ENCODE measurements around the gene CCDC102A.
"Not testable (repeated sequence)": the region's sequence is repeated elsewhere in the genome, so short reads cannot be mapped to it uniquely, and the experiment has no call there.

The CCDC102A gene

GRCh38 chr16:57502048-57502775, 34.2 kb downstream of the CCDC102A start:
- no peak for DNase-seq (ENCODE audit: low spot score)

- no peak for DNase-seq (ENCODE audit: low spot score)
Observed at GRCh38 chr16:57501492-57501891, 34.9 kb downstream of the CCDC102A start.

- DNase-seq (ENCODE audit: low spot score), result no peak
Observed at GRCh38 chr16:57500578-57501111, 35.7 kb downstream of the CCDC102A start.

GRCh38 chr16:57499941-57500340, 36.4 kb downstream of the CCDC102A start:
- not testable (repeated sequence) for DNase-seq (ENCODE audit: low spot score)

GRCh38 chr16:57498031-57498430, 38.3 kb downstream of the CCDC102A start:
- DNase-seq (ENCODE audit: low spot score), result no peak

GRCh38 chr16:57497121-57497520, 39.2 kb downstream of the CCDC102A start:
- DNase-seq (ENCODE audit: low spot score), result no peak

GRCh38 chr16:57493767-57494166, 42.6 kb downstream of the CCDC102A start:
- DNase-seq (ENCODE audit: low spot score), result no peak

GRCh38 chr16:57489229-57489628, 47.1 kb downstream of the CCDC102A start:
- DNase-seq (ENCODE audit: low spot score), result no peak

- no peak for DNase-seq (ENCODE audit: low spot score)
Observed at GRCh38 chr16:57486858-57487834, 49.2 kb downstream of the CCDC102A start.

- DNase-seq (ENCODE audit: low spot score), result peak; percentile 99
Observed at GRCh38 chr16:57485916-57486857, 50.2 kb downstream of the CCDC102A start, which contains the start of gene DOK4. TSS of gene DOK4 (minus strand) at chr16:57486493. CDS start at chr16:57479507, 6,986 bp downstream.

- DNase-seq (ENCODE audit: low spot score), result peak; percentile 57
Observed at GRCh38 chr16:57485091-57485915, 51.1 kb downstream of the CCDC102A start.

- DNase-seq (ENCODE audit: low spot score), result no peak
Observed at GRCh38 chr16:57484515-57485005, 51.8 kb downstream of the CCDC102A start.

- no peak for DNase-seq (ENCODE audit: low spot score)
Observed at GRCh38 chr16:57483725-57484514, 52.5 kb downstream of the CCDC102A start.

- no peak for DNase-seq (ENCODE audit: low spot score)
Observed at GRCh38 chr16:57482845-57483545, 53.4 kb downstream of the CCDC102A start.

- DNase-seq (ENCODE audit: low spot score), result no peak
Observed at GRCh38 chr16:57481421-57481820, 55.0 kb downstream of the CCDC102A start.

- DNase-seq (ENCODE audit: low spot score), result no peak
Observed at GRCh38 chr16:57480754-57481230, 55.6 kb downstream of the CCDC102A start.

- DNase-seq (ENCODE audit: low spot score), result peak; percentile 74
Observed at GRCh38 chr16:57479976-57480753, 56.2 kb downstream of the CCDC102A start.

Data from AG20443 (cell line).